Activated T-cell treated with anti-CD3 and anti-CD28 coated beads for 48 hours (primary cell): Measurements from ENCODE around the gene GLI3.

Experiments
- DNase-seq: peaks from one replicate; pipeline ENCODE4 v3.0.0-alpha.2; 2020; ENCODE audit warnings: low read depth

Gene GLI3

GRCh38 chr7:42236976-42237810, at the start of gene GLI3:
GLI3 (minus strand) TSS chr7:42237209; CDS start chr7:42223253, 13,956 bp downstream.
- peak; percentile 33 for DNase-seq

GRCh38 chr7:42285383-42285824, 48.4 kb upstream of the GLI3 start:
- no peak for DNase-seq

- no peak for DNase-seq
Observed at GRCh38 chr7:42283553-42283952, 46.5 kb upstream of the GLI3 start.

GRCh38 chr7:42278344-42278743, 41.3 kb upstream of the GLI3 start:
- DNase-seq: no peak

- DNase-seq: no peak
Observed at GRCh38 chr7:42274053-42274452, 37.0 kb upstream of the GLI3 start.

- no peak for DNase-seq
Observed at GRCh38 chr7:42272793-42273665, 36.0 kb upstream of the GLI3 start.

- no peak for DNase-seq
Observed at GRCh38 chr7:42269161-42269560, 32.2 kb upstream of the GLI3 start.

GRCh38 chr7:42264702-42265101, 27.7 kb upstream of the GLI3 start:
- no peak for DNase-seq

- DNase-seq: no peak
Observed at GRCh38 chr7:42263971-42264370, 27.0 kb upstream of the GLI3 start.

- no peak for DNase-seq
Observed at GRCh38 chr7:42262964-42263363, 26.0 kb upstream of the GLI3 start.

GRCh38 chr7:42254217-42254616, 17.2 kb upstream of the GLI3 start:
- no peak for DNase-seq

- no peak for DNase-seq
Observed at GRCh38 chr7:42253316-42253715, 16.3 kb upstream of the GLI3 start.

GRCh38 chr7:42250411-42250810, 13.4 kb upstream of the GLI3 start:
- no peak for DNase-seq

GRCh38 chr7:42248579-42248978, 11.6 kb upstream of the GLI3 start:
- no peak for DNase-seq

GRCh38 chr7:42247301-42247700, 10.3 kb upstream of the GLI3 start:
- no peak for DNase-seq

- no peak for DNase-seq
Observed at GRCh38 chr7:42244828-42245227, 7.8 kb upstream of the GLI3 start.

GRCh38 chr7:42242381-42242780, 5.4 kb upstream of the GLI3 start:
- no peak for DNase-seq

GRCh38 chr7:42241424-42241823, 4.4 kb upstream of the GLI3 start:
- no peak for DNase-seq

GRCh38 chr7:42240416-42240815, 3.4 kb upstream of the GLI3 start:
- no peak for DNase-seq

GRCh38 chr7:42238709-42239366, 1.8 kb upstream of the GLI3 start:
- no peak for DNase-seq

- no peak for DNase-seq
Observed at GRCh38 chr7:42237811-42238541, 967 bp upstream of the GLI3 start.
